ENCODE measurements around the gene GADD45A.

DNA sequence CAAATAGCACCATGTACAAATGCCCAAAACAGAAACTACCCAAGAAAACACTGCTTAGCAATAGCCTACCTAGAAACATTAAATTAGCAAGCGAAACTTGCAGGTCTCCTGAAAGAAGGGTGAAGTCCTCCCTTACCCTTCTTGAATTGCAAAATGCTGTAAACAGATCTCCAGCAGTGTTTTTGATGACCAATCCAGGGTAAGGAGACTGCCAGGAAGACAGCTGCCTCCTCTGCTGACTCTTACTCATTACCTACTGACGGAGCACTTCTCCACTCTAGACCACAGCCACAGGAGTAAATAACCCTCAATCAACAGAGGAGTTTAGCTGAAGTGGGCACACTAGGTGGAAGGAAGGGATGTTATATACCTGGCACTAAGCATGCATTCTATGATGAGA is 32.2 kb upstream of the GADD45A start:
- TF ChIP-seq, protein P1, sequence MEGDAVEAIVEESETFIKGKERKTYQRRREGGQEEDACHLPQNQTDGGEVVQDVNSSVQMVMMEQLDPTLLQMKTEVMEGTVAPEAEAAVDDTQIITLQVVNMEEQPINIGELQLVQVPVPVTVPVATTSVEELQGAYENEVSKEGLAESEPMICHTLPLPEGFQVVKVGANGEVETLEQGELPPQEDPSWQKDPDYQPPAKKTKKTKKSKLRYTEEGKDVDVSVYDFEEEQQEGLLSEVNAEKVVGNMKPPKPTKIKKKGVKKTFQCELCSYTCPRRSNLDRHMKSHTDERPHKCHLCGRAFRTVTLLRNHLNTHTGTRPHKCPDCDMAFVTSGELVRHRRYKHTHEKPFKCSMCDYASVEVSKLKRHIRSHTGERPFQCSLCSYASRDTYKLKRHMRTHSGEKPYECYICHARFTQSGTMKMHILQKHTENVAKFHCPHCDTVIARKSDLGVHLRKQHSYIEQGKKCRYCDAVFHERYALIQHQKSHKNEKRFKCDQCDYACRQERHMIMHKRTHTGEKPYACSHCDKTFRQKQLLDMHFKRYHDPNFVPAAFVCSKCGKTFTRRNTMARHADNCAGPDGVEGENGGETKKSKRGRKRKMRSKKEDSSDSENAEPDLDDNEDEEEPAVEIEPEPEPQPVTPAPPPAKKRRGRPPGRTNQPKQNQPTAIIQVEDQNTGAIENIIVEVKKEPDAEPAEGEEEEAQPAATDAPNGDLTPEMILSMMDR (IDR thresholded peaks at IDR 0.05) = no peak
- no peak for TF ChIP-seq EZH2 (IDR thresholded peaks at IDR 0.05)
